IMR-90 (cell line): ENCODE results near the gene UNKL. TPM values are rescaled to one million over a fixed set of nuclear protein-coding genes. Genes with fewer than 3 reads are reported as not detected.
A peak's percentile ranks its signal among the peaks of the same experiment; 100 is the strongest.

Source experiments
- ATAC-seq: fragments of 200-7000 bp; cut with Tn5 transposase; 2 replicates; pipeline ENCODE4 v1.9.1; 2020; ENCODE audit warnings: low read depth, mild to moderate bottlenecking, moderate library complexity
- Bru-seq: library from RNA; stranded (reverse); fragments of 400-500 nt; gene quantifications from one replicate; lab custom pipeline; 2021; lab: Mats Ljungman, UMichigan
- BruChase-seq, 2 experiments: library from RNA; stranded (reverse); fragments of 400-500 nt; gene quantifications; one replicate each; lab custom pipeline; 2021; lab: Mats Ljungman, UMichigan
- BruUV-seq: library from RNA; stranded (reverse); fragments of 400-500 nt; replicated peaks from 2 replicates; lab custom pipeline; 2021; lab: Mats Ljungman, UMichigan
- CTCF ChIA-PET: fragments of 300-600 bp; formaldehyde crosslinking; extraction: SDS; loops from one replicate; lab custom pipeline; 2021; ENCODE audit warnings: antibody characterized with exemption; lab: Yijun Ruan, JAX
- POLR2A ChIA-PET: fragments of 300-600 bp; sonication (Branson Sonifier 250); formaldehyde crosslinking; loops from one replicate; lab custom pipeline; 2022; ENCODE audit warnings: antibody characterized with exemption; ENCODE audit not compliant: unreplicated experiment; lab: Charles Lee
- DNase-seq: peaks from one replicate; pipeline ENCODE4 v3.0.0; 2013
- H2AFZ ChIP-seq: replicated peaks from 2 replicates; pipeline ENCODE3; 2013; ENCODE audit warnings: low read length, mild to moderate bottlenecking; ENCODE audit not compliant: poor library complexity
- H2AK5ac ChIP-seq: 2 replicates; pipeline ENCODE4 v1.6.1; 2013; ENCODE audit warnings: low read depth, low read length, inconsistent platforms
- H2AK9ac ChIP-seq: replicated peaks from 2 replicates; pipeline ENCODE3; 2013; ENCODE audit warnings: mild to moderate bottlenecking, low read depth, low read length, moderate library complexity; ENCODE audit not compliant: poor library complexity
- H2BK120ac ChIP-seq: 2 replicates; pipeline ENCODE4 v1.6.1; 2013; ENCODE audit warnings: low read depth, low read length, inconsistent platforms
- H2BK15ac ChIP-seq: 3 replicates; pipeline ENCODE4 v1.6.1; 2013; ENCODE audit warnings: low read depth, low read length, inconsistent platforms
- H2BK20ac ChIP-seq: 2 replicates; pipeline ENCODE4 v1.6.1; 2013; ENCODE audit warnings: low read depth, mild to moderate bottlenecking, inconsistent platforms, low read length, moderate library complexity
- H2BK5ac ChIP-seq: 2 replicates; pipeline ENCODE4 v1.6.1; 2013; ENCODE audit warnings: mild to moderate bottlenecking, low read depth, low read length, inconsistent platforms; ENCODE audit not compliant: poor library complexity, severe bottlenecking
- H3K14ac ChIP-seq: replicated peaks from 2 replicates; pipeline ENCODE4 v1.6.1; 2013; ENCODE audit warnings: low read depth, low read length, inconsistent platforms
- H3K18ac ChIP-seq: 2 replicates; pipeline ENCODE4 v1.6.1; 2013; ENCODE audit warnings: low read depth, low read length, control low read depth
- H3K23ac ChIP-seq: 2 replicates; pipeline ENCODE4 v1.6.1; 2013; ENCODE audit warnings: low read depth, low read length, inconsistent platforms
- H3K27ac ChIP-seq: 2 replicates; pipeline ENCODE4 v1.5.1; 2013; ENCODE audit warnings: mild to moderate bottlenecking, control low read depth, low read length; ENCODE audit not compliant: insufficient read depth
- H3K27me3 ChIP-seq: 2 replicates; pipeline ENCODE4 v1.6.1; 2013; ENCODE audit warnings: low read length; ENCODE audit not compliant: control insufficient read depth, insufficient read depth
- H3K36me3 ChIP-seq: 2 replicates; pipeline ENCODE4 v1.6.1; 2013; ENCODE audit warnings: low read length, mixed read lengths; ENCODE audit not compliant: control insufficient read depth, insufficient read depth
- H3K4ac ChIP-seq: 2 replicates; pipeline ENCODE4 v1.6.1; 2013; ENCODE audit warnings: low read depth, low read length, inconsistent platforms
- H3K4me1 ChIP-seq: 2 replicates; pipeline ENCODE4 v1.6.1; 2013; ENCODE audit warnings: low read length, mixed read lengths; ENCODE audit not compliant: control insufficient read depth, insufficient read depth
- H3K4me2 ChIP-seq: 2 replicates; pipeline ENCODE4 v1.6.1; 2013; ENCODE audit warnings: low read depth, mild to moderate bottlenecking, control low read depth, low read length, moderate library complexity
- H3K4me3 ChIP-seq: 2 replicates; pipeline ENCODE4 v1.5.1; 2013; ENCODE audit warnings: low read depth, mild to moderate bottlenecking, control low read depth, low read length, moderate library complexity; ENCODE audit not compliant: insufficient read depth
- H3K56ac ChIP-seq: 2 replicates; pipeline ENCODE4 v1.6.1; 2013; ENCODE audit warnings: low read length, inconsistent platforms; ENCODE audit not compliant: insufficient read depth; ENCODE audit errors: extremely low read depth
- H3K79me1 ChIP-seq, 2 experiments: 2 replicates each; pipeline ENCODE4 v1.6.1; 2013; ENCODE audit warnings: low read length in 2 of 2, inconsistent platforms in 1 of 2, low read depth in 1 of 2
- H3K9ac ChIP-seq: 2 replicates; pipeline ENCODE4 v1.6.1; 2013; ENCODE audit warnings: low read depth, low read length, control low read depth
- H3K9me1 ChIP-seq: 2 replicates; pipeline ENCODE4 v1.6.1; 2013; ENCODE audit warnings: low read length, inconsistent platforms; ENCODE audit not compliant: insufficient read depth
- H3K9me3 ChIP-seq: 2 replicates; pipeline ENCODE4 v1.6.1; 2013; ENCODE audit warnings: low read length; ENCODE audit not compliant: control insufficient read depth, insufficient read depth
- H4K20me1 ChIP-seq: 2 replicates; pipeline ENCODE4 v1.6.1; 2013; ENCODE audit warnings: low read length, inconsistent platforms; ENCODE audit not compliant: insufficient read depth
- H4K5ac ChIP-seq: 2 replicates; pipeline ENCODE4 v1.6.1; 2013; ENCODE audit warnings: mild to moderate bottlenecking, low read depth, low read length, control low read depth
- H4K8ac ChIP-seq, 2 experiments: 2 replicates each; pipeline ENCODE4 v1.6.1; 2013; ENCODE audit warnings: low read depth in 2 of 2, low read length in 2 of 2, control low read depth in 1 of 2, inconsistent platforms in 1 of 2
- H4K91ac ChIP-seq: 2 replicates; pipeline ENCODE4 v1.6.1; 2013; ENCODE audit warnings: low read depth, low read length, inconsistent platforms; ENCODE audit not compliant: insufficient read depth
- CEBPB ChIP-seq: IDR thresholded peaks from 2 replicates; pipeline ENCODE4 v1.6.1; 2012; ENCODE audit warnings: low read depth, low read length, improper control_type of control experiment
- MAZ ChIP-seq: IDR thresholded peaks from 2 replicates; pipeline ENCODE4 v1.6.1; 2012; ENCODE audit warnings: low read depth, mild to moderate bottlenecking, low read length, improper control_type of control experiment, moderate library complexity, borderline replicate concordance
- RFX5 ChIP-seq: IDR thresholded peaks from 2 replicates; pipeline ENCODE4 v1.8.0; 2012; ENCODE audit warnings: low read depth, mild to moderate bottlenecking, low read length, moderate library complexity
- WGBS, 2 experiments: methylation state at CpG; one replicate each; pipeline versions ENCODE4 v1.1.5 to v1.1.7; 2013; ENCODE audit warnings: missing lambda C conversion rate in 2 of 2; ENCODE audit not compliant: insufficient read length in 1 of 2; ENCODE audit errors: extremely low coverage in 2 of 2; 5-methylcytosine and 5-hydroxymethylcytosine counted together
- dilution Hi-C: fragments of 300-500 bp; cut with HindIII; formaldehyde crosslinking; loops from one replicate; pipeline ENCODE4 v1.14.3; 2018; ENCODE audit warnings: low sequenced_read_pairs; ENCODE audit not compliant: unreplicated experiment
- in situ Hi-C: fragments of 300-500 bp; cut with MboI; formaldehyde crosslinking; loops from 3 replicates; pipeline ENCODE4 v1.14.3; 2019; ENCODE audit warnings: low sequenced_read_pairs, inconsistent platforms, mixed read lengths
- intact Hi-C: fragments of 100-400 bp; cut with micrococcal nuclease; formaldehyde crosslinking; loops from 2 replicates; pipeline ENCODE4 v1.10.0; 2022
- long read RNA-seq: library from polyadenylated mRNA; unstranded; transcript quantifications from one replicate; pipeline ENCODE4 v2.0.0, GENCODE V29; 2021; ENCODE audit not compliant: unreplicated experiment
- polyA plus RNA-seq, 3 experiments: library from polyadenylated mRNA; depleted of rRNA; stranded (reverse); fragments of >200 nt; gene quantifications; 2 replicates each; pipeline ENCODE4 v1.2.3, GENCODE V29; 2012; ENCODE audit warnings: low replicate concordance in 1 of 3
- total RNA-seq: library from RNA; depleted of rRNA; stranded (reverse); fragments of >200 nt; gene quantifications from 2 replicates; pipeline ENCODE4 v1.2.3, GENCODE V29; 2012; rRNA removed

The UNKL gene
- total RNA-seq (3.6 and 4.1 TPM in 2 replicates), polyA plus RNA-seq (2012; rRNA removed) (13.3 and 15.1 TPM in 2 replicates), Bru-seq, nascent RNA (percentile 56 among the genes with signal in this experiment), BruChase-seq, experiment 1, labeled RNA remaining after a 6-hour chase (percentile 70 among the genes with signal in this experiment), BruChase-seq, experiment 2, labeled RNA remaining after a 2-hour chase (percentile 66 among the genes with signal in this experiment)
- polyA plus RNA-seq (2012; cell fraction: cytosol; rRNA removed): 12.7 and 18.2 TPM in 2 replicates
- polyA plus RNA-seq (2012; cell fraction: nucleus; rRNA removed; ENCODE audit: low replicate concordance): 40.8 and 67.0 TPM in 2 replicates
- long read RNA-seq, partial matches to known transcripts: 9 of 27 reads
- long read RNA-seq, other reads (novel, unspliced or antisense): 17 of 27 reads

GRCh38 chr16:1414532-1415260 is at the start of gene UNKL:
TSS of gene UNKL (minus strand) at chr16:1414704. CDS start at chr16:1414691, 13 bp downstream.
- H4K8ac ChIP-seq: peak within 1 kb of the TSS; percentile 79 to 98
- peak within 1 kb of the TSS; percentile 77 for H3K9ac ChIP-seq
- peak within 1 kb of the TSS; percentile 43; the same call in 1 of the 2 replicates for H2AK5ac ChIP-seq
- peak; percentile 74 for ATAC-seq
- TF ChIP-seq MAZ (peak; percentile 68; the same call in 1 of the 2 replicates), RFX5 (no peak), CEBPB (0 out of 2 replicates have a peak, but pooled peaks have one; percentile 34)
- no peaks in the 10 kb centered on the region for H3K27me3 ChIP-seq
- DNase-seq: peak; percentile 43
- peak within 1 kb of the TSS; percentile 86 for H3K4me2 ChIP-seq
- peak within 1 kb of the TSS; percentile 94 for H2AFZ ChIP-seq
- H3K56ac ChIP-seq: no peak within 1 kb of the TSS
- H3K23ac ChIP-seq: peak within 1 kb of the TSS; percentile 66; the same call in 1 of the 2 replicates
- H3K4me3 ChIP-seq: peak within 1 kb of the TSS; percentile 85
- no peaks in the 10 kb centered on the region for H4K20me1 ChIP-seq
- CTCF ChIA-PET: no interaction called here
- H3K4ac ChIP-seq: peak within 1 kb of the TSS; percentile 75
- H3K9me1 ChIP-seq: no peaks in the 10 kb centered on the region
- no peak within 1 kb of the TSS for H2BK120ac ChIP-seq
- POLR2A ChIA-PET: no interaction called here
- in situ Hi-C loops (no loop called here), intact Hi-C loops (no loop called here), dilution Hi-C loops (no loop called here)
- H2BK20ac ChIP-seq: 0 out of 2 replicates have a peak within 1 kb of the TSS, but pooled peaks have one; percentile 24
- H4K91ac ChIP-seq: 0 out of 2 replicates have a peak within 1 kb of the TSS, but pooled peaks have one; percentile 61
- no TSS peak for BruUV-seq
- no peaks in the 10 kb centered on the region for H3K9me3 ChIP-seq
- peak within 1 kb of the TSS; percentile 93 for H2AK9ac ChIP-seq
- no peak within 1 kb of the TSS for H2BK15ac ChIP-seq
- H2BK5ac ChIP-seq: peak within 1 kb of the TSS; percentile 75
- H3K14ac ChIP-seq: no peak within 1 kb of the TSS; the same call in 1 of the 2 replicates
- H3K79me1 ChIP-seq: peaks cover 9 to 33% of the 10 kb centered on the region in 2 experiments
- H4K5ac ChIP-seq: peak within 1 kb of the TSS; percentile 74
- peaks cover 9% of the 10 kb centered on the region for H3K36me3 ChIP-seq
- H3K4me1 ChIP-seq: no peaks in the 10 kb centered on the region; the same call in 1 of the 2 replicates
- WGBS, 2 experiments: 3% methylated on average over 23 of the region's 72 CpGs; no CpG with 5 or more reads in 1 of the 2 experiments
- no peak within 1 kb of the TSS; the same call in 1 of the 2 replicates for H3K18ac ChIP-seq
- H3K27ac ChIP-seq: peak within 1 kb of the TSS; percentile 53
